Measurements from ENCODE around the gene NRTN.
A peak's percentile ranks its signal among the peaks of the same experiment; 100 is the strongest.

Gene NRTN

GRCh38 chr19:5817218-5817617, 12.4 kb downstream of the NRTN start:
- no peak for DNase-seq

GRCh38 chr19:5818594-5818993, 13.7 kb downstream of the NRTN start:
- no peak for DNase-seq

GRCh38 chr19:5820785-5821184, 15.9 kb downstream of the NRTN start:
- no peak for DNase-seq

GRCh38 chr19:5821521-5822180, 16.8 kb downstream of the NRTN start:
- DNase-seq: no peak

- DNase-seq: no peak
Measured at GRCh38 chr19:5822181-5822844, 17.4 kb downstream of the NRTN start.

GRCh38 chr19:5823579-5824281, 18.9 kb downstream of the NRTN start:
- peak in 1 of 2 experiments; percentile 37 for DNase-seq

- DNase-seq: no peak
Measured at GRCh38 chr19:5824751-5825150, 19.9 kb downstream of the NRTN start.

- DNase-seq: no peak
Measured at GRCh38 chr19:5825178-5825577, 20.3 kb downstream of the NRTN start.

- DNase-seq: peak; percentile 51 to 72
Measured at GRCh38 chr19:5826531-5827341, 21.9 kb downstream of the NRTN start.

- no peak for DNase-seq
Measured at GRCh38 chr19:5827342-5827890, 22.5 kb downstream of the NRTN start.

GRCh38 chr19:5827891-5828660, 23.2 kb downstream of the NRTN start:
- peak; percentile 89 to 91 for DNase-seq

GRCh38 chr19:5828661-5829566, 24.0 kb downstream of the NRTN start:
- DNase-seq: peak in 1 of 2 experiments; percentile 27

GRCh38 chr19:5829567-5830310, 24.9 kb downstream of the NRTN start:
- no peak for DNase-seq

- DNase-seq: no peak
Measured at GRCh38 chr19:5831159-5831558, 26.3 kb downstream of the NRTN start.

- DNase-seq: no peak
Measured at GRCh38 chr19:5832061-5832460, 27.2 kb downstream of the NRTN start.

- DNase-seq: no peak
Measured at GRCh38 chr19:5832527-5833216, 27.8 kb downstream of the NRTN start.

- no peak for DNase-seq
Measured at GRCh38 chr19:5837761-5838352, 33.0 kb downstream of the NRTN start.

- DNase-seq: no peak
Measured at GRCh38 chr19:5838353-5839064, 33.6 kb downstream of the NRTN start.

Measured in SW 1271 (cell line).